PC-3 (cell line): ENCODE measurements around the gene FBLN7. TPM values are rescaled to one million over a fixed set of nuclear protein-coding genes. Genes with fewer than 3 reads are reported as not detected.

Experiments used
- ATAC-seq: fragments of 200-7000 bp; cut with Tn5 transposase; 2 replicates; pipeline ENCODE4 v1.9.1; 2020; ENCODE audit warnings: mild to moderate bottlenecking, moderate library complexity
- BruUV-seq: library from RNA; stranded (reverse); fragments of 400-500 nt; replicated peaks from 2 replicates; lab custom pipeline; 2021; lab: Mats Ljungman, UMichigan
- CTCF ChIA-PET: fragments of 300-600 bp; sonication (Branson Sonifier 250); formaldehyde crosslinking; loops from one replicate; lab custom pipeline; 2022; ENCODE audit warnings: antibody characterized with exemption; lab: Charles Lee
- POLR2A ChIA-PET: fragments of 300-600 bp; sonication (Branson Sonifier 250); formaldehyde crosslinking; loops from one replicate; lab custom pipeline; 2022; ENCODE audit warnings: antibody characterized with exemption; ENCODE audit not compliant: unreplicated experiment; lab: Charles Lee
- DNase-seq: peaks from one replicate; pipeline ENCODE4 v3.0.0-alpha.2; 2015
- H2AFZ ChIP-seq: fragments of 300-600 bp; sonication (generic); 2 replicates; pipeline ENCODE4 v1.6.0; 2016; ENCODE audit warnings: antibody characterized with exemption, low read length
- H3F3A ChIP-seq: fragments of 300-600 bp; sonication (generic); one replicate; pipeline ENCODE4 v1.6.0; 2017; ENCODE audit warnings: antibody characterized with exemption, low read length, control low read depth, mild to moderate bottlenecking; ENCODE audit not compliant: unreplicated experiment
- H3K27ac ChIP-seq: fragments of 300-600 bp; sonication (generic); 2 replicates; pipeline ENCODE4 v1.5.1; 2016; ENCODE audit warnings: mild to moderate bottlenecking, low read length
- H3K27me3 ChIP-seq: fragments of 300-600 bp; sonication (generic); 2 replicates; pipeline ENCODE4 v1.6.1; 2016; ENCODE audit warnings: low read length, mixed read lengths
- H3K36me3 ChIP-seq: fragments of 300-600 bp; sonication (generic); 2 replicates; pipeline ENCODE4 v1.6.1; 2016; ENCODE audit warnings: low read depth, mixed run types, low read length, mixed read lengths
- H3K4me1 ChIP-seq: fragments of 300-600 bp; sonication (generic); 2 replicates; pipeline ENCODE4 v1.5.1; 2016; ENCODE audit warnings: low read length; ENCODE audit not compliant: insufficient read depth
- H3K4me2 ChIP-seq: fragments of 300-600 bp; sonication (generic); 2 replicates; pipeline ENCODE4 v1.6.0; 2016; ENCODE audit warnings: low read length
- H3K4me3 ChIP-seq: fragments of 300-600 bp; sonication (generic); 2 replicates; pipeline ENCODE4 v1.5.1; 2016; ENCODE audit warnings: mild to moderate bottlenecking, low read length, mixed read lengths
- H3K79me2 ChIP-seq: fragments of 300-600 bp; sonication (generic); 2 replicates; pipeline ENCODE4 v1.6.1; 2017; ENCODE audit warnings: low read length, mixed read lengths
- H3K9ac ChIP-seq: fragments of 300-600 bp; sonication (generic); 2 replicates; pipeline ENCODE4 v1.6.0; 2016; ENCODE audit warnings: mild to moderate bottlenecking, low read length
- H3K9me2 ChIP-seq: fragments of 300-600 bp; sonication (generic); replicated peaks from 2 replicates; pipeline ENCODE4 v1.6.1; 2016; ENCODE audit warnings: mixed run types, low read length, mixed read lengths
- H3K9me3 ChIP-seq: fragments of 300-600 bp; sonication (generic); 2 replicates; pipeline ENCODE4 v1.6.1; 2016; ENCODE audit warnings: low read length, mixed read lengths
- H4K20me1 ChIP-seq: fragments of 300-600 bp; sonication (generic); 2 replicates; pipeline ENCODE4 v1.6.1; 2016; ENCODE audit warnings: low read length, mixed read lengths
- EZH2 ChIP-seq: fragments of 300-600 bp; sonication (generic); IDR thresholded peaks from one replicate; pipeline ENCODE4 v1.6.1; 2017; ENCODE audit warnings: antibody characterized with exemption, mild to moderate bottlenecking, low read length; ENCODE audit not compliant: unreplicated experiment
- EZH2phosphoT487 ChIP-seq: fragments of 300-600 bp; sonication (generic); IDR thresholded peaks from 2 replicates; pipeline ENCODE4 v1.6.1; 2018; ENCODE audit warnings: mild to moderate bottlenecking, antibody characterized with exemption, low read length, borderline replicate concordance
- intact Hi-C: fragments of 100-400 bp; cut with micrococcal nuclease; formaldehyde crosslinking; loops from 2 replicates; pipeline ENCODE4 v1.9.0; 2023
- total RNA-seq: library from RNA; depleted of rRNA; stranded (reverse); fragments of >200 nt; gene quantifications from 2 replicates; pipeline ENCODE4 v1.2.3, GENCODE V29; 2014
- TF ChIP-seq, protein P1 (sequence below): fragments of 300-600 bp; sonication (generic); conservative IDR thresholded peaks from 2 replicates; pipeline ENCODE4 v1.5.1; 2017; ENCODE audit warnings: antibody characterized with exemption, low read depth, mild to moderate bottlenecking, low read length

FBLN7 gene
- total RNA-seq, 1 experiment from 2014 or later: 2.2 TPM

GRCh38 chr2:112141626-112142007, 3.4 kb downstream of the FBLN7 start:
- ATAC-seq (no peak), DNase-seq (no peak)
- intact Hi-C loops: no loop called here
- Histone ChIP-seq H2AFZ (no peak overlapping the region), H3K9ac (no peak overlapping the region), H3K4me1 (peaks cover 8% of the 10 kb centered on the region), H3F3A (no peaks in the 10 kb centered on the region), H3K79me2 (no peaks in the 10 kb centered on the region), H3K27me3 (no peaks in the 10 kb centered on the region), H3K27ac (no peak overlapping the region), H4K20me1 (no peaks in the 10 kb centered on the region), H3K4me3 (no peak overlapping the region), H3K36me3 (no peaks in the 10 kb centered on the region), H3K4me2 (no peak overlapping the region), H3K9me2 (no peaks in the 10 kb centered on the region), H3K9me3 (no peaks in the 10 kb centered on the region)
- ChIA-PET POLR2A (interaction anchor here (0.6 kb wide), 1 partner anchor 38 kb away, joined by 3 read pairs; no protein-coding TSS in a partner anchor), CTCF (no interaction called here)
- TF ChIP-seq, protein P1, sequence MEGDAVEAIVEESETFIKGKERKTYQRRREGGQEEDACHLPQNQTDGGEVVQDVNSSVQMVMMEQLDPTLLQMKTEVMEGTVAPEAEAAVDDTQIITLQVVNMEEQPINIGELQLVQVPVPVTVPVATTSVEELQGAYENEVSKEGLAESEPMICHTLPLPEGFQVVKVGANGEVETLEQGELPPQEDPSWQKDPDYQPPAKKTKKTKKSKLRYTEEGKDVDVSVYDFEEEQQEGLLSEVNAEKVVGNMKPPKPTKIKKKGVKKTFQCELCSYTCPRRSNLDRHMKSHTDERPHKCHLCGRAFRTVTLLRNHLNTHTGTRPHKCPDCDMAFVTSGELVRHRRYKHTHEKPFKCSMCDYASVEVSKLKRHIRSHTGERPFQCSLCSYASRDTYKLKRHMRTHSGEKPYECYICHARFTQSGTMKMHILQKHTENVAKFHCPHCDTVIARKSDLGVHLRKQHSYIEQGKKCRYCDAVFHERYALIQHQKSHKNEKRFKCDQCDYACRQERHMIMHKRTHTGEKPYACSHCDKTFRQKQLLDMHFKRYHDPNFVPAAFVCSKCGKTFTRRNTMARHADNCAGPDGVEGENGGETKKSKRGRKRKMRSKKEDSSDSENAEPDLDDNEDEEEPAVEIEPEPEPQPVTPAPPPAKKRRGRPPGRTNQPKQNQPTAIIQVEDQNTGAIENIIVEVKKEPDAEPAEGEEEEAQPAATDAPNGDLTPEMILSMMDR: no peak
- TF ChIP-seq EZH2 (no peak), EZH2phosphoT487 (no peak)
- BruUV-seq: no TSS peak

- no peaks in the 10 kb centered on the region for H4K20me1 ChIP-seq
- no peak for ATAC-seq
- H3K9me2 ChIP-seq: no peaks in the 10 kb centered on the region
- intact Hi-C loops: no loop called here
- H3K79me2 ChIP-seq: no peaks in the 10 kb centered on the region
- peaks cover 5% of the 10 kb centered on the region for H3K4me1 ChIP-seq
- no peaks in the 10 kb centered on the region for H3F3A ChIP-seq
- ChIA-PET CTCF (no interaction called here), POLR2A (no interaction called here)
- no peak for DNase-seq
- no peak overlapping the region for H3K27ac ChIP-seq
- no peaks in the 10 kb centered on the region for H3K9me3 ChIP-seq
- H3K4me2 ChIP-seq: no peak overlapping the region
- no TSS peak for BruUV-seq
- no peaks in the 10 kb centered on the region for H3K36me3 ChIP-seq
- no peak overlapping the region for H3K9ac ChIP-seq
- no peak overlapping the region for H2AFZ ChIP-seq
- no peak for TF ChIP-seq EZH2phosphoT487
- no peak for TF ChIP-seq EZH2
- TF ChIP-seq, protein P1: no peak
- no peaks in the 10 kb centered on the region for H3K27me3 ChIP-seq
- no peak overlapping the region for H3K4me3 ChIP-seq
Measured at GRCh38 chr2:112142525-112143078, 4.4 kb downstream of the FBLN7 start.

DNA sequence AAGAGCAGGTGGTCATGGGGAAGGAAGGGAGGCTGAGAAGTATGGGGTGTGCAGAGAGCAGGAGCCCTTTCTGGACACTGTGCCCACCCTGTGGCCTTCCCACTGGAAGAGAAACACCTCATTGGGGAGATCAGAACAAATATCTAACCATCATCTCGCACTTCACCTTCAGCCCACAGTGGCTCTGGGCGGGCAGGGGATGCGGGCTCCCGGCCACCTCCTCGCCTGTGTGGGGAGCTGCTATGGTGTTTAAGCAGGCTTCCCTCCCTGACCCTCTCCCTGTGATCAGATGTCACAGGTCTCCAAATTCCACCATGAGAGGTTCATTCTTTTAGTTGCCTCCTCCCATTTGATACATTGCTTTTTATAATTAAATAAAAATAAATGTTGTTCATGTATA, 5.0 kb downstream of the FBLN7 start:
- no peak for DNase-seq
- TF ChIP-seq EZH2phosphoT487 (no peak), EZH2 (no peak)
- TF ChIP-seq, protein P1: no peak
- no peaks in the 10 kb centered on the region for H3K9me3 ChIP-seq
- no peaks in the 10 kb centered on the region for H3K79me2 ChIP-seq
- no TSS peak for BruUV-seq
- no peaks in the 10 kb centered on the region for H3K4me1 ChIP-seq
- no peak overlapping the region for H3K27ac ChIP-seq
- ChIA-PET POLR2A (no interaction called here), CTCF (no interaction called here)
- no peak overlapping the region for H3K4me2 ChIP-seq
- no peak overlapping the region for H3K9ac ChIP-seq
- H3F3A ChIP-seq: no peaks in the 10 kb centered on the region
- no peak overlapping the region for H3K4me3 ChIP-seq
- no peaks in the 10 kb centered on the region for H4K20me1 ChIP-seq
- H3K9me2 ChIP-seq: no peaks in the 10 kb centered on the region
- no peaks in the 10 kb centered on the region for H3K27me3 ChIP-seq
- H2AFZ ChIP-seq: no peak overlapping the region
- intact Hi-C loops: no loop called here
- no peaks in the 10 kb centered on the region for H3K36me3 ChIP-seq
- no peak for ATAC-seq
